HK-2 (cell line): ENCODE results near the gene ZNF254.
"Not testable (repeated sequence)": the region's sequence is repeated elsewhere in the genome, so short reads cannot be mapped to it uniquely, and the experiment has no call there.

Experiments
- DNase-seq: peaks from one replicate; pipeline ENCODE4 v3.0.0-alpha.2; 2018; ENCODE audit not compliant: unreplicated experiment

The ZNF254 gene

DNA sequence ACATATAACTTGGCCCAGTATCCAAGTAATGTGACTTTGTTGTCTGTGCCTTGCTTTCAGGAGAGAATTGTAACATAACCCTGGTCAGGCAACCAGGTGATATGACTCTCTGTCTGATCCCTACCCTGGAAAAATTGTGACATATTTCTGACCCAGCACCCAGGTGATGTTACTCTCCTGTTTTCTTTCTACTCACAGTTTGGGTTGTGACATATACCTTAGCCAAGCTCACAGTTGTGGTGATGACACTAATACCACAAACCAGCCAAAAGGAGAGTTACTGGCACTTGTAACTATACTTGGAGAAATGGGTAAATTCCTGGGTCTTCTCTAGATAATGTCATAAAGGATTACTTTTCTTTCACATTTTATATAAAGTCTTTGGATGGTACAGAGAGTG is 14.3 kb upstream of the ZNF254 start:
- DNase-seq = no peak

DNA sequence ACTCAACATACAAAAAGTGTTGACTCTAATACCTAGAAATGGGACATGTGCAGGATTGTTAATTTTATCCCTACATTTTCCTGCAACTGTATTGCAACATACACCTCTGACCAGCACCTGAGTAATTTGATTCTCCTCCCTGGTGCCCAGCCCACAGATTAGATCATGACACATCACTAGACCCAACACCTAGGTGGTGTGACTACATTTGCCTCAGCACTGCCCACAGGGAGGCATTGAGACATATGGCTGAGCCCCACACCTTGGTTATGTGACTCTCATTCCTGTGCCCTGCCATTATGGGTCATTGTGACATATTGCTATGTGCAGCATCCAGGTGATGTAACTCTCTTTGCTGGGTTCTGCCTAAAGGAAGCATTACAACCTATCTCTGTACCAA is 13.2 kb upstream of the ZNF254 start:
- DNase-seq = no peak

DNA sequence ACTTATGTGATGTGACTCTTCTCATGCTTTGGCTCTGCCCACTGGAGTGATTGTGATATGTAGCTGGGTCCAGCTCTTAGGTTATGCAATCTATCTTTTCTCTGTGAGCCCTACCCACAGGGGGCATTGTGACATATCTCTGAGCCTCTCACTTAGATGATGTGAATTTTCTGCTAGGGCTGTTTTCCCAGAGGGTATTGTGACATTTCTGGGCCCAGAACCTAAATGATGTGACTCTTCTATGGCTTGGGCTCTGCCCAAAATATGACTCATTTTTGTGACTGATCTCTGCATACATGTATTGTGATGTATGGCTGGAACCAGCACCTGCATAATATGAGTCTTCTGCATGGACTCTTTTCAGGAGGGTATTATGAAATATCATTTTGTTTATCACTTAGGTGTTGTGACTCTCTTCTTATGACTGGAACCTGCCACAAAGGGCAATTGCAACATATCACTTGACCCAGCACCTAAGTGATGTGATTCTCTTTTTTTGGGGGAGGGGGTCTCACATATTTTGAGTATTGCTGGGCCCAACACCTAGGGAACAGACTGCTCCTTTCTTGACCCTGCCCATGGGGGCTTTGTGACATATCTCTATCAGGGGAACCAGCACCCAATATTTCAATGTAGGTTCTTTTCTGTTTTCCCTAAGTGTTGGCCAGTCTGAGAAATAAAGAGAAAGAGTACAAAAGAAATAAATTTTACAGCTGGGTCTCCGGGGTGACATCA is 12.1 kb upstream of the ZNF254 start:
- DNase-seq = no peak

DNA sequence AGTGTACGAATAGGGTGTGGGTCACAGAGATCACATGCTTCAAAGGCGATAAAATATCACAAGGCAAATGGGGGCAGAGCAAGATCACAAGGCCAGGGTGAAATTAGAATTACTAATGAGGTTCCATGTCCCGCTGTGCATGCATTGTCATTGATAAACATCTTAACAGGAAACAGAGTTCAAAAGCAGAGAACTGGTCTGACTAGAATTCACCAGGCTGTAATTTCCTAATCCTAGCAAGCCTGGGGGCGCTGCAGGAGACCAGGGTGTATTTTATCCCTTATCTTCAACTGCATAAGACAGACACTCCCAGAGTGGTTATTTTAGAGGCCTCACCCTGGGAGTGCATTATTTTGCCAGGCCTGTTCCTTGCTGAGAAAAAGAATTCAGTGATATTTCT is 11.5 kb upstream of the ZNF254 start:
- DNase-seq = not testable (repeated sequence)

DNA sequence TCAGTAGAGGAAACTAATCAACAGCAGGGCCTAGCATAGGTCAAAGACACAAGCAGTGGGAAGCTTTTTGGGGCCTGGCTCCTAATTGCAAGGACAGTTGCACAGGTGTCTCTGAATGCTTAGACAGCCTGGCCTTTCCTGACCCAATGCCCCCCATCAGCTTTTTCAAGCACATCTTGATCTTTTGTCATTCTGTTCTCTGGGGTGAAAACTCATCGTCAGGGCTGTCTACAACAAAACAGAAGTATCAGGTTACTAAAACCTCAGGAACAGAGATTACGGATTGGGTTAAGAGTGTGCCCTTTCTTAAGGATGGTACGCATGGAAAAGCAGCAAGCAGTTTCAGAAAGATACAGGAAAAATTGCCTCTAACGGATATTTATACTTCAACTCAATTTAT is 8.3 kb upstream of the ZNF254 start:
- DNase-seq = no peak

DNA sequence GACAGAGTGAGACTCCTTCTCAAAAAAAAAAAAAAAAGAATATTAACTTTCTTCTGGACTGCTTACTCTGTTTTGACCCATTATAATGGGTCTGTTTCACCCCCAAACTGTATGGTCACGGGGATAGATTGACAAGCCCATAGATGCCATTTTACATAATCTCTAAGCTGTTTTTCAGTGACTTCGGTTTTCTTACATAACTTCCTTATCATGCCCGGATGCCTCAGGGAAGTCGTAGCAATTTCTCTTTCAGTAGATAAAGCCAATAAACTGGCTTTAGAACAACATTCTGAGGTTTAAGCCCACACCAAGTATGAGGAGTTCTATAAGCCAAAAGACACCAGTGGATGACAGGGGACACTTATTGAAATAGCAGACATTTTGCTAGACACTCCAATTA is 5.9 kb upstream of the ZNF254 start:
- DNase-seq = no peak

DNA sequence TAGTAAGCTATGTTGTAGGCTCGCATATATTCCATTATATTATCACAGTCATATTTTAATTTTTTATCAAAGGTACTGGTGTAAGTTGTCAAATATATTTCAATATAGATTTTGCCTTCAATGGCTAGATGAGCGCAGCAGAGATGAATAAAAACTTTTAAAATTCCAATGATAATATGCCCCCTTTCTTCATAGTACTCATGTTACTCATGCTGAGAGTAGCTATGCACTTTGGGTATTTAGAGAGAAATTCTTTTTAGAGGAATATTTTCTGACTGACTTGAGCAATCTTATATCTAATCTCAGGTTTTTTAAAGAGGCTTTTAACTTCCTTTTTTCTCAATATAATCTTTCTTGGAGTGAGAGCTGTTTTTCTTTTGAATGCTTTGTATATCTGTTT is 11.4 kb downstream of the ZNF254 start:
- DNase-seq = no peak

DNA sequence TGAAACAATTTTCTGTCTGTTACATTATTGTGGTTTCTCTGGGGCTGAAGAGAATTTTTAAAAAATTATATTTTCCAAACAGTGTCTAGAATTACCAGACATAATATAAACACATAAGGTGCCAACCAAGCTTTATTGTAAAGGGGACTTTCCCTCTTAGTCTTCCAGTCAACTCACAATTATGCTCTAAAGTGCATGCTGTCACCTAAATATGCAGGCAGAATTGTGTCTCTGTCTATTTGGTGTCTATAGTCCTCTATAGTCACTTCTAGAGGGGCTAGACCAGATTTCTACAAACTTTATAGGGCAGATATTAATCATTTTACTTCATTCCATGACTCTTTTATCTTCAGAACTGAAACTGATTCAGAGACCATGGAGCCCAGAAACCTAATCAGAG is 12.8 kb downstream of the ZNF254 start:
- DNase-seq = no peak

DNA sequence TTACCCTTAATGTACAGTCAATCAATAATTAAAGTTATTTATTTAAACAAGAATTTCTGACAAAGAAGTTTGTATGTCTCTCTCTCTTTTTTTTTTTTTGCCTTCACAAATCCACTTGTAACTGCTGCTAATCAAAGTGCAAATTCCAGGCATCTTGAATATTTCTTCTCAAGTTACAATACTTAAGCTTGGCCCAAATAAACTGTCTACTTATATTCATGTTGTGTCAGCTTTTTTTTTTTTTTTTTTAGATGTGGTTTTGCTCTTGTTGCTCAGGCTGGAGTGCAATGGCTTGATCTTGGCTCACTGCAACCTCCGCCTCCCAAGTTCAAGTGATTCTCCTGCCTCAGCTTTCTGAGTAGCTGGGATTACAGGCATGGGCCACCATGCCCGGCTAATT is 13.6 kb downstream of the ZNF254 start:
- not testable (repeated sequence) for DNase-seq

DNA sequence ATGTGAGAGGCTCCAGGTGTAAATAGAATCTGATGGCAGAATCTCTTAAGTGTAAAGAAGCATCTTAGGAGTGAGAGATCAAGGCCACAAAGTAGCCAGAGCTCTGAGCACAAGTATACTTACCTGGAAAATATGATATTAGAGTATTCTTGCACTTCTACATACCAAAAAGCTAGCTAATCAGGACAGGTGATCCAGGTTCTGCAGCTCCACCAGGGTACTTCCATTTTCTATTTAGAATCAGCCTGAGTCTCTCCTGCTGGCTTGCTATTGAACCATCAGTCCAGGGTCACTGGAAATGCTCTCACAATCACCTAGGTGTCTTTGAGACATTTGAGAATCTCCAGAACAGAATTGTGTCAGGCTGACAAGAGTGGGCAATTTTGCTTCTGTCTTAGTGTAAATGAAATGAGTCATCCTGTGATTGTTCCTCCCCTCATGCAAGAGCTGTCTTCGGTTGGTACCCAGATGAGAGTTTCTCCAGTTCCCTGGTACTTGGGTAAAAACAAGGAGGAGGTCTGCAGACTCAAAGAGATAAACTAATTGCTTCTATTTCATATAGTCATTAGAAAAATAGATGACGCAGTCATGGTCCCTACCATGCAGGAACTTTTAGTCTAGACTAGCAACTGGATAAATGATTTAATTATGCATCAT is 14.6 kb downstream of the ZNF254 start:
- DNase-seq = no peak

DNA sequence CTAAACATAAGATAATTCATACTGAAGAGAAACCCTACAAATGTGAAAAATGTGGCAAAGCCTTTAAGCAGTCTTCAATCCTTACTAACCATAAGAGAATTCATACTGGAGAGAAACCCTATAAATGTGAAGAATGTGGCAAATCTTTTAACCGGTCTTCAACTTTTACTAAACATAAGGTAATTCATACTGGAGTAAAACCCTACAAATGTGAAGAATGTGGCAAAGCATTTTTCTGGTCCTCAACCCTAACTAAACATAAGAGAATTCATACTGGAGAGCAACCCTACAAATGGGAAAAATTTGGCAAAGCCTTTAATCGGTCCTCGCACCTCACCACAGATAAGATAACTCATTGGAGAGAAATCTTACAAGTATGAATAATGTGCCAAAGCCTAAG is 40.6 kb downstream of the ZNF254 start:
- DNase-seq = no peak

DNA sequence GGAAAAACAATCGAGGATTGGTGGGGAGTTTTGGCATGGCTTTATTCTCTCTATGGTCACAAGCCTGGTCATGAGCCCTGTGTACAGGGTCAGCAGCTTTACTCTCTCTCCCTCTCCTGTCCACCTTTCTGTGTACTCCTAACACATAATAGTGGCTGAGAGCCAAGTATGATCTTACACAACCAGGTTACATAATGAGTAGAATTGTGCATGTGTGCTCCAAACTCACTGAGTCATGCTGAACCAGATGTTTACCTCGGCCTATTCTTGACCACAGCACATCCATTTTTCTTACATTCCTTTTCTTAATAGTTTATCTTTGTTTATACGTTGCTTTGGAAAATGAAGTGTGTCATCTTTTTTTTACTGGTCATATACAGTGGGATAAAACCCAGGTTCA is 53.1 kb downstream of the ZNF254 start:
- no peak for DNase-seq

DNA sequence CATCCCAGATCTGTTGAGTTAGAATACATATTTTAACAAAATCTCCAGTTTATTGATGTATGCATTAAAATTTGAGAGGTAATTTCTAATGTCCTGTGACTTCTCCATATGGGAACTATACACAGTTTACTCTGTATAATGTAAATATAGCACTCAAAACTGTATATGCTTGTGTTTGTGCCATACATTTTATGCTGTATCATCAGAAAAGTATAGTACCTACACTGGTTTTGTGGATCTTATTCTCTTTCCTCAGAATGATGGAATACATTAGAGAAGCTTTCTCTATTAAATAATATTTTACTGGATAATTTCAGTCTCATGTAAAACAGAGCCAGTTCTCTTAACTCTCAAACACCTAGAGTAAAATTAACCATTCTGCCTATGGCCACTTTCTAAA is 53.6 kb downstream of the ZNF254 start:
- no peak for DNase-seq

DNA sequence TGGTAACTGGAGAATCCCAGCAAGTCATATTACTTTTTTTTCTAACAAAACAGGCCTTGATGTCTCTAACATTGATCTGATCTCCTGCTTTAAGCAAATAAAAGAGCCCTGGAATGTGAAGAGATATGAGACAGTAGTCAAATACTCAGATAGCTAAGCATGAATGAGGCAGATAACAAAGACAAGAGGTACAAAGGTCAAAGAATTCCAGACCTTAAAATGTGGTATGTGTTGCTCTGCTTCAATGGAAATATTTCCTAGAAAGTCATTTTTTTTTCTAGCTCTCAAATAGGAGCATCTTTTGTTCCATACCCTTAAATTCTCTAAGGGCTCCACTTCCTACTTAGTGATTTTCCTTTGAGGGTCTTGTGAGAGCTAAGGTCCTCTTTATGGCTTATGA is 54.6 kb downstream of the ZNF254 start:
- DNase-seq = no peak

DNA sequence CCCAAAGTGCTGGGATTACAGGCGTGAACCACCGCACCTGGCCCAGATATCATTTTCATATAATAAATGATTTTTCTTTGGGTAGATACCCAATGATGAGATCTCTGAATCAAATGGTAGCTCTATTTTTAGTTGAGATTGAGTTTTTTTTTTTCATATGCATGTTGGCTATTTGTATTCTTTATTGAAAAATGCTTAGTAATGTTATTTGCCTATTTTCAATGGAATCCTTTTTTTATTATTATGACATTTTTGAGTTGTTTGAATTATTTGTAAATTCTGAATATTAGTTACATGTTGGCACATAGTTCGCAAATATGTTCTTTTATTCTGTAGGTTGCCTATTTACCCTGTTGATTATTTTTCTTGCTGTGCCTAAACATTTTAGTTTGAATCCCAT is 55.8 kb downstream of the ZNF254 start:
- no peak for DNase-seq

DNA sequence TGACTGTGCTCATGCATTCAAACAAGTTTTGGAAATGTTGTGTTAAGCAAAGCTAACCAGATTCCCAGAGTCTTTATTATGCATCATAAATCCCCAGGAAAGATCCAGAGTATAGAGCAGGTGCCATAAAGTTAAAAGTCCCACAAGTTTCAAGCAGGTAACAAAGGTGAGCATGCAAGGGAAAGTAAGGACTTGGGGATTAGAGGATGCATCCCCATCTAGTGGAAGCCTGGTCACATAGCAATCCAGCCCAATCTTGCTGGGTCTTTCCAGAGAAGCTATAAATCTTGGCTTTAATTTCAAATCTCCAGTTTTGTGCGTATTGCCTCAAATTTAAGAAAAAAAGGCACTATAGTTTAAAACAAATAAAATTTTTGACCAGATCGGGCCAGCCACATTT is 72.7 kb downstream of the ZNF254 start:
- no peak for DNase-seq

DNA sequence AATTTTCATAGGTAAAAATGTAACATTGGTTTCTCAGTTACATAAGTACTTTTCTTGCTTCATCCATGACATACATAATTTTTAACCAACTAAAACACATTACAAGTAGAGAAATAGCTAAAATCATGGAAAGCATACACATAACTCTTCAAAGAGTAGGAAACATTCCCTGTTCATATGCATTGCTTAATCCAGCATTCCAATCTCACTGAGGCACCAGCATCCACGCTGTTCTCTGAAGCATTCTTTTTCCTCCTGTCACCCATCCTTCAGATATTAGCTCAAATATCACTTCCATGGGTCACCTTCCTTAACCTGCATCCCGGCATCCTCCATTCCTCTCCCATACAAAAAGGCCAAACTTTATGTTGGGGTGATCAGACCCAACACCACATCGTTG is 79.1 kb downstream of the ZNF254 start:
- DNase-seq = no peak

DNA sequence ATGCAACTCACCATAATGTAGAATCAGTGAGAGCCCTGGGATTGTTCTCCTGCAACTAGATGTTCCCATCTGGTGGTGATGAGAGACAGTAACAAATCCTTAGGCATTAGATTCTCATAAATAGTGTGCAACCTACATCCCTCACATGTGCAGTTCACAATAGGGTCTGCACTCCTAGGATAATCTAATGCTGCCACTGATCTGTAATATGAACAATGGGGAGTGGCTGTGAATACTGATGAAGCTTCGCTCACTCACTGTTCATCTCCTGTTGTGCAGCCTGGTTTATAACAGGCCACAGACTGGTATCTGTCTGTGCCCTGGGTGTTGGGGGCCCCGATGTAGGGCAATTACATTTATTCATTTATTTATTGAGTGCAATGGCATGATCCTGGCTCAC is 86.9 kb downstream of the ZNF254 start:
- DNase-seq = no peak

DNA sequence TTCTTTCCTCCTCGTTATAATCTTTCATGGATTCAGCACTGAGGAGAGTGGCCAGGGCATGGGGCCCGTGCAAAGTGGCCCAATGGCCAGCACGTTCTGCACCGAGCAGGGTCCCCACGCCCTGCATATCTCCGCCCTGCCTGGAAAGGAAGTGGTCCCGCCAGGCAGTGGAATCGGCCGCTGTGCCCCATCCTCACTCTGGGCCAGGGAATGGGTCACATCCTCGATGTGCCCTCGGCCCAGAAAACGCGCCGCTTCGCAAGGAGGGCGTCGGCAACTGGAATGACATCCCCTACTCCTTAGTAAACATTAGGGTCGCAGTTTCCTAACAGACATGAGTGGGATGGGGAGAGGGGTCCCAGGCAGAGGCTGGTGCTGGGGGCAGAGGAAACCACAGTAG is 90.7 kb downstream of the ZNF254 start:
- no peak for DNase-seq

DNA sequence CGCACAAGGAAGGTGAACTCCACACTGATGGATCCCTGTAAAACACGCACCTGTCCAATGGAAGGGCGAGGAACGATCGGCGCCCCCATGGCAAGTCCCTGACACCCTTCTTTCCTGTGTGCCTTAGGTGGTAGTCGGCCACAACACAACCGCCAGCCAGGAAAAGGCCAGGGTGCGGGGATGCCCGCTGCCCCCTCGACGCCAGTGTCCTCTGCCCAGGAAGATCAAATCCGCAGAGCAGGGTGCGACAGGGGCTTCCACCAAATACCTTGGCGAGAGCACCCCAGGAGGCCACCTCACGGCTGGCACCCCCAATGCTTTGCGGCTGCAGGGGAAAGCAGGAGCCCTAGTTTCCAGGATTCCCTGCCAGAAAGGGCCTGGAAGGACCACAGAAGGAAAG is 91.2 kb downstream of the ZNF254 start:
- no peak for DNase-seq
